ENCODE data around the gene MGRN1. TPM values are rescaled to one million over a fixed set of nuclear protein-coding genes. Genes with fewer than 3 reads are reported as not detected.

The MGRN1 gene
- total and polyA plus RNA-seq, 2 of the 13 experiments (the other 11 are each of a cell fraction or from before 2014, with no cell fraction given), result 11.9 to 12.6 TPM

GRCh38 chr16:4734730-4735535 is 110.3 kb downstream of the MGRN1 start (continued):
- peak; percentile 49; the same call in 1 of the 2 replicates for TF ChIP-seq POLR2G (IDR thresholded peaks at IDR 0.05; ENCODE audit: low read depth, low read length)
- TF ChIP-seq HMG20A (CRISPR knock-in tag; IDR thresholded peaks at IDR 0.05; ENCODE audit: borderline replicate concordance), result 0 out of 2 replicates have a peak, but pooled peaks have one; percentile 13
- no peak for TF ChIP-seq MED8 (CRISPR knock-in tag; IDR thresholded peaks at IDR 0.05; ENCODE audit: insufficient replicate concordance)
- no peak for TF ChIP-seq NFYC (CRISPR knock-in tag; IDR thresholded peaks at IDR 0.05)
- TF ChIP-seq TFAP4 (IDR thresholded peaks at IDR 0.05; ENCODE audit: borderline replicate concordance, low read depth), result peak; percentile 23; the same call in 1 of the 2 replicates
- 0 out of 2 replicates have a peak, but pooled peaks have one; percentile 6 for TF ChIP-seq TGIF2 (CRISPR knock-in tag; IDR thresholded peaks at IDR 0.05)
- no peak for TF ChIP-seq ZNF703 (CRISPR knock-in tag; IDR thresholded peaks at IDR 0.05; ENCODE audit: borderline replicate concordance)
- 0 out of 2 replicates have a peak, but pooled peaks have one; percentile 18 for TF ChIP-seq ARNTL (CRISPR knock-in tag; IDR thresholded peaks at IDR 0.05)
- no peak for TF ChIP-seq ZNF326 (CRISPR knock-in tag; IDR thresholded peaks at IDR 0.05; ENCODE audit: borderline replicate concordance)
- no peak for TF ChIP-seq ZBTB34 (CRISPR knock-in tag; IDR thresholded peaks at IDR 0.05)
- no peak for TF ChIP-seq NFIC (IDR thresholded peaks at IDR 0.05; ENCODE audit: low read length)
- peak; percentile 88 for TF ChIP-seq RFX3 (CRISPR knock-in tag; IDR thresholded peaks at IDR 0.05)
- TF ChIP-seq ZNF607 (CRISPR knock-in tag; IDR thresholded peaks at IDR 0.05; ENCODE audit: borderline replicate concordance), result no peak
- no peak for TF ChIP-seq ZNF30 (CRISPR knock-in tag; IDR thresholded peaks at IDR 0.05)
- TF ChIP-seq POLR2A (IDR thresholded peaks at IDR 0.05; ENCODE audit: insufficient read depth in 1 of 2, low read depth in 2 of 2, low read length in 2 of 2), result peak in 1 of 2 experiments; percentile 67; a peak in 1 of 4 replicates
- TF ChIP-seq PLSCR1 (CRISPR knock-in tag; IDR thresholded peaks at IDR 0.05; ENCODE audit: borderline replicate concordance), result no peak
- TF ChIP-seq ZNF264 (CRISPR knock-in tag; IDR thresholded peaks at IDR 0.05), result no peak
- TF ChIP-seq KDM6A (CRISPR knock-in tag; IDR thresholded peaks at IDR 0.05; ENCODE audit: low read depth), result no peak
- no peak for TF ChIP-seq PHF5A (CRISPR knock-in tag; IDR thresholded peaks at IDR 0.05; ENCODE audit: low read depth, unreplicated experiment)
- TF ChIP-seq AHR (CRISPR knock-in tag; IDR thresholded peaks at IDR 0.05), result no peak
- 0 out of 2 replicates have a peak, but pooled peaks have one; percentile 40 for TF ChIP-seq ZNF280D (CRISPR knock-in tag; IDR thresholded peaks at IDR 0.05)

Measured in HepG2 (cell line).